Tibial nerve (tissue), 3 donors: ENCODE measurements around the gene ANKRD11.

Experiments used
- CTCF ChIP-seq, 5 experiments: fragments of 200-600 bp in 3 of 5; fragments of 450-650 bp in 2 of 5; sonication (generic) in 3 of 5; IDR thresholded peaks; one replicate each; pipeline ENCODE4 v1.5.1; 2016 to 2019; ENCODE audit warnings: antibody characterized with exemption in 5 of 5, mild to moderate bottlenecking in 3 of 5, moderate library complexity in 2 of 5
- POLR2A ChIP-seq, 2 donors: fragments of 450-650 bp; IDR thresholded peaks; one replicate each; pipeline ENCODE4 v1.6.1; 2017; ENCODE audit warnings: antibody characterized with exemption in 2 of 2, mild to moderate bottlenecking in 2 of 2, moderate library complexity in 2 of 2

- TF ChIP-seq CTCF (IDR thresholded peaks at IDR 0.05) = no peak
- no peak for TF ChIP-seq POLR2A (IDR thresholded peaks at IDR 0.05)
These were observed 199.9 kb downstream of the ANKRD11 start for GRCh38 chr16:89290472-89290871.
